Suprapubic skin (tissue), 4 donors: ENCODE measurements around the gene FIBP. TPM values are rescaled to one million over a fixed set of nuclear protein-coding genes. Genes with fewer than 3 reads are reported as not detected.

Experiments
- DNase-seq, 2 donors: peaks; one replicate each; pipeline ENCODE4 v3.0.0-alpha.2; 2019; ENCODE audit warnings: low spot score in 2 of 2
- H3K27ac ChIP-seq: fragments of 200-600 bp; sonication (generic); one replicate; pipeline ENCODE4 v1.5.1; 2019
- H3K27me3 ChIP-seq: fragments of 200-600 bp; sonication (generic); one replicate; pipeline ENCODE4 v1.5.1; 2019
- H3K36me3 ChIP-seq: fragments of 200-600 bp; sonication (generic); one replicate; pipeline ENCODE4 v1.5.1; 2019
- H3K4me1 ChIP-seq: fragments of 200-600 bp; sonication (generic); one replicate; pipeline ENCODE4 v1.5.1; 2019
- H3K4me3 ChIP-seq: fragments of 200-600 bp; sonication (generic); one replicate; pipeline ENCODE4 v1.5.1; 2019; ENCODE audit warnings: mild to moderate bottlenecking
- H3K9me3 ChIP-seq: fragments of 200-600 bp; sonication (generic); one replicate; pipeline ENCODE4 v1.5.1; 2019
- CTCF ChIP-seq, 2 donors: fragments of 200-600 bp in 1 of 2; fragments of 450-650 bp in 1 of 2; sonication (generic) in 1 of 2; IDR thresholded peaks; one replicate each; pipeline ENCODE4 v1.5.1; 2016 to 2019; ENCODE audit warnings: antibody characterized with exemption in 2 of 2, mild to moderate bottlenecking in 1 of 2, moderate library complexity in 1 of 2
- EP300 ChIP-seq: sonication (generic); formaldehyde crosslinking; IDR thresholded peaks from one replicate; pipeline ENCODE4 v1.6.1; 2017; ENCODE audit warnings: antibody characterized with exemption
- POLR2A ChIP-seq, 2 donors: fragments of 450-650 bp; IDR thresholded peaks; one replicate each; pipeline ENCODE4 v1.6.1; 2017; ENCODE audit warnings: antibody characterized with exemption in 2 of 2, mild to moderate bottlenecking in 2 of 2, moderate library complexity in 2 of 2
- POLR2AphosphoS5 ChIP-seq, 3 donors: sonication (generic); formaldehyde crosslinking; IDR thresholded peaks; one replicate each; pipeline ENCODE4 v1.6.1; 2017; ENCODE audit warnings: antibody characterized with exemption in 3 of 3
- WGBS: methylation state at CpG from one replicate; pipeline ENCODE4 v1.1.5; 2018; 5-methylcytosine and 5-hydroxymethylcytosine counted together
- total RNA-seq, 4 donors: library from RNA; depleted of rRNA; stranded (reverse); fragments of >200 nt; gene quantifications; one replicate each; pipeline ENCODE4 v1.1.0, GENCODE V29; 2016

The FIBP gene
- total RNA-seq, 4 donors from 2014 or later: 46.9 to 89.3 (median 74.6) TPM

- no peak for TF ChIP-seq EP300
- TF ChIP-seq POLR2A (IDR thresholded peaks at IDR 0.05): no peak
- TF ChIP-seq POLR2AphosphoS5 (IDR thresholded peaks at IDR 0.05): no peak
- TF ChIP-seq CTCF (IDR thresholded peaks at IDR 0.05): no peak
- peaks cover 54% of the 10 kb centered on the region for H3K4me1 ChIP-seq
- no peaks in the 10 kb centered on the region for H3K9me3 ChIP-seq
- no peak overlapping the region for H3K4me3 ChIP-seq
- 78% methylated on average over 4 of the region's 4 CpGs for whole genome bisulfite sequencing
- no peak overlapping the region for H3K27ac ChIP-seq
- peak in 1 of 2 donors; percentile 49 for DNase-seq
- H3K36me3 ChIP-seq: peaks cover 54% of the 10 kb centered on the region
- no peaks in the 10 kb centered on the region for H3K27me3 ChIP-seq
Observed at GRCh38 chr11:65854161-65854592, 34.1 kb downstream of the FIBP start.

GRCh38 chr11:65853246-65853979 lies 34.9 kb downstream of the FIBP start:
- TF ChIP-seq POLR2A (IDR thresholded peaks at IDR 0.05): no peak
- no peak for TF ChIP-seq POLR2AphosphoS5 (IDR thresholded peaks at IDR 0.05)
- TF ChIP-seq CTCF (IDR thresholded peaks at IDR 0.05): no peak
- no peak for TF ChIP-seq EP300
- no peak overlapping the region for H3K27ac ChIP-seq
- no peak overlapping the region for H3K4me3 ChIP-seq
- DNase-seq: peak in 1 of 2 donors; percentile 61
- 85% methylated on average over 5 of the region's 6 CpGs for WGBS
- peaks cover 46% of the 10 kb centered on the region for H3K4me1 ChIP-seq
- peaks cover 54% of the 10 kb centered on the region for H3K36me3 ChIP-seq
- no peaks in the 10 kb centered on the region for H3K27me3 ChIP-seq
- no peaks in the 10 kb centered on the region for H3K9me3 ChIP-seq

GRCh38 chr11:65852508-65853245 lies 35.6 kb downstream of the FIBP start:
- H3K9me3 ChIP-seq: no peaks in the 10 kb centered on the region
- 67% methylated on average over 29 of the region's 33 CpGs for WGBS
- peaks cover 44% of the 10 kb centered on the region for H3K4me1 ChIP-seq
- TF ChIP-seq EP300 (no peak), CTCF (IDR thresholded peaks at IDR 0.05) (no peak), POLR2AphosphoS5 (IDR thresholded peaks at IDR 0.05) (no peak), POLR2A (IDR thresholded peaks at IDR 0.05) (no peak)
- no peaks in the 10 kb centered on the region for H3K27me3 ChIP-seq
- H3K4me3 ChIP-seq: no peak overlapping the region
- H3K36me3 ChIP-seq: peaks cover 54% of the 10 kb centered on the region
- H3K27ac ChIP-seq: no peak overlapping the region
- DNase-seq: peak; percentile 66 to 73

GRCh38 chr11:65851811-65852507 lies 36.3 kb downstream of the FIBP start:
- WGBS: 70% methylated on average over 10 of the region's 10 CpGs
- Histone ChIP-seq H3K4me1 (peaks cover 44% of the 10 kb centered on the region), H3K27ac (no peak overlapping the region), H3K9me3 (no peaks in the 10 kb centered on the region), H3K4me3 (no peak overlapping the region), H3K36me3 (peaks cover 54% of the 10 kb centered on the region), H3K27me3 (no peaks in the 10 kb centered on the region)
- no peak for TF ChIP-seq CTCF (IDR thresholded peaks at IDR 0.05)
- TF ChIP-seq EP300: no peak
- TF ChIP-seq POLR2A (IDR thresholded peaks at IDR 0.05): no peak
- TF ChIP-seq POLR2AphosphoS5 (IDR thresholded peaks at IDR 0.05): no peak
- DNase-seq: peak in 1 of 2 donors; percentile 56
